Progenitor cell of endocrine pancreas (in vitro differentiated cells): ENCODE data around the gene GDPGP1. TPM values are rescaled to one million over a fixed set of nuclear protein-coding genes. Genes with fewer than 3 reads are reported as not detected.

Source experiments
- DNase-seq: peaks from one replicate; pipeline ENCODE4 v3.0.0; 2021; ENCODE audit warnings: low spot score; ENCODE audit not compliant: unreplicated experiment
- H3K27ac Mint-ChIP-seq: 2 replicates; pipeline ENCODE4 v1.8.0; 2021; ENCODE audit warnings: mild to moderate bottlenecking, moderate library complexity, mixed read lengths
- H3K27me3 Mint-ChIP-seq: 2 replicates; pipeline ENCODE4 v1.8.0; 2021; ENCODE audit warnings: mixed read lengths
- H3K36me3 Mint-ChIP-seq: 2 replicates; pipeline ENCODE4 v1.8.0; 2022; ENCODE audit warnings: mixed read lengths; ENCODE audit not compliant: insufficient read depth
- H3K4me1 Mint-ChIP-seq: 2 replicates; pipeline ENCODE4 v1.8.0; 2021; ENCODE audit warnings: low read depth, mixed read lengths
- H3K4me3 Mint-ChIP-seq: 2 replicates; pipeline ENCODE4 v1.8.0; 2021; ENCODE audit warnings: low read depth, mild to moderate bottlenecking, moderate library complexity, mixed read lengths
- H3K9me3 Mint-ChIP-seq: 2 replicates; pipeline ENCODE4 v1.8.0; 2021; ENCODE audit warnings: low read depth, mixed read lengths
- total RNA-seq: library from RNA; stranded (reverse); gene quantifications from 2 replicates; pipeline ENCODE4 v1.2.1, GENCODE V29; 2021
- TF ChIP-seq, protein P1 (sequence below): fragments of 200-600 bp; sonication (generic); IDR thresholded peaks from one replicate; pipeline ENCODE4 v1.5.0; 2021; ENCODE audit warnings: antibody characterized with exemption, mild to moderate bottlenecking; ENCODE audit not compliant: unreplicated experiment

Gene GDPGP1
- total RNA-seq, 1 donor from 2014 or later: 7.8 TPM

DNA sequence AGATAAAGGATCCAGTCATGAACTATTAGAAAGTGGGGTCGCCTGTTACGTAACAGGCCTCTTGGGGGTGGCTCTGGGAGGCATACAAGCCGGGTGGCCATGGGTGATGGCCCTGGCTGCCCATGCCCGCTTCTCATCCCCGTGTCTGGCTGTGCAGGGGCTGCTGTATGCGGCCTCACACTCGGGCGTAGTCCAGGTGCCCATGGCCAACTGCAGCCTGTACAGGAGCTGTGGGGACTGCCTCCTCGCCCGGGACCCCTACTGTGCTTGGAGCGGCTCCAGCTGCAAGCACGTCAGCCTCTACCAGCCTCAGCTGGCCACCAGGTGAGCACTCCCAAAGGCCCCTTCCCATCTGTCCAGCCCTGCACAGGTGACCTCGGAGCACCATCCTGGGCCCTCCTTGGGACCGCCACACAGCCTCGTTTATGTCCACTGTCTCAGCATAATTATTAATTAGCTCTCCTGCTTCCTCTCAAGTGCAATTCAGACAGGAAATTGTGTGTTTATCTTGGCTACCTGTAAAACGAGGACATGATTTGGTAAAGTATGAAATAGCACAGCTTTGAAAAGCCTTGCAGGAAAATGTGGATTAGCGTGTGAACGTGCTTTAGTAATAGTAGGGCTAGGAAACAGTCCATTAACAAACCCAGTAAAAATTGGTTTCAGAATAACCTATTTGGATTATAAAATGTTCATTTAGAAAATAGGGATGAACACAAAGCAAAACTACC lies 8.3 kb upstream of the GDPGP1 start:
- TF ChIP-seq, protein P1, sequence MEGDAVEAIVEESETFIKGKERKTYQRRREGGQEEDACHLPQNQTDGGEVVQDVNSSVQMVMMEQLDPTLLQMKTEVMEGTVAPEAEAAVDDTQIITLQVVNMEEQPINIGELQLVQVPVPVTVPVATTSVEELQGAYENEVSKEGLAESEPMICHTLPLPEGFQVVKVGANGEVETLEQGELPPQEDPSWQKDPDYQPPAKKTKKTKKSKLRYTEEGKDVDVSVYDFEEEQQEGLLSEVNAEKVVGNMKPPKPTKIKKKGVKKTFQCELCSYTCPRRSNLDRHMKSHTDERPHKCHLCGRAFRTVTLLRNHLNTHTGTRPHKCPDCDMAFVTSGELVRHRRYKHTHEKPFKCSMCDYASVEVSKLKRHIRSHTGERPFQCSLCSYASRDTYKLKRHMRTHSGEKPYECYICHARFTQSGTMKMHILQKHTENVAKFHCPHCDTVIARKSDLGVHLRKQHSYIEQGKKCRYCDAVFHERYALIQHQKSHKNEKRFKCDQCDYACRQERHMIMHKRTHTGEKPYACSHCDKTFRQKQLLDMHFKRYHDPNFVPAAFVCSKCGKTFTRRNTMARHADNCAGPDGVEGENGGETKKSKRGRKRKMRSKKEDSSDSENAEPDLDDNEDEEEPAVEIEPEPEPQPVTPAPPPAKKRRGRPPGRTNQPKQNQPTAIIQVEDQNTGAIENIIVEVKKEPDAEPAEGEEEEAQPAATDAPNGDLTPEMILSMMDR: no peak
- no peak overlapping the region for H3K4me3 Mint-ChIP-seq
- no peaks in the 10 kb centered on the region for H3K27me3 Mint-ChIP-seq
- no peak for DNase-seq
- no peak overlapping the region for H3K27ac Mint-ChIP-seq
- no peaks in the 10 kb centered on the region for H3K4me1 Mint-ChIP-seq
- H3K36me3 Mint-ChIP-seq: peaks cover 13% of the 10 kb centered on the region
- H3K9me3 Mint-ChIP-seq: no peaks in the 10 kb centered on the region

DNA sequence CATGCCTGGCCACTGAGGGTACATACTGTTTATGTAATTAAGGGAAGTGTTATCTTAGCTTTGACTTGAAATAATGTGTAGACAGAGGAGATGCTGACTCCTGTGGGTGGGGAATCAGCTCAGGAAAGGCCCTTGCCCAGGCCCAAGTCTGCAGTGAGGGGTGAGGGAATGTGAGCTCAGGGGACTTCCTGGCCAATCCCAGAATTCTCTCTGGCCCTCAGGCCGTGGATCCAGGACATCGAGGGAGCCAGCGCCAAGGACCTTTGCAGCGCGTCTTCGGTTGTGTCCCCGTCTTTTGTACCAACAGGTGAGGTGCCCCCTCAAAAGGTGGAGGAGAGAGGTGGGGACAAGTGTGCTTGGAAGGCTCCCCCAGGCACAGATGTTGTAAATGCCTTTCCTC lies 6.7 kb upstream of the GDPGP1 start:
- H3K36me3 Mint-ChIP-seq: peaks cover 13% of the 10 kb centered on the region

DNA sequence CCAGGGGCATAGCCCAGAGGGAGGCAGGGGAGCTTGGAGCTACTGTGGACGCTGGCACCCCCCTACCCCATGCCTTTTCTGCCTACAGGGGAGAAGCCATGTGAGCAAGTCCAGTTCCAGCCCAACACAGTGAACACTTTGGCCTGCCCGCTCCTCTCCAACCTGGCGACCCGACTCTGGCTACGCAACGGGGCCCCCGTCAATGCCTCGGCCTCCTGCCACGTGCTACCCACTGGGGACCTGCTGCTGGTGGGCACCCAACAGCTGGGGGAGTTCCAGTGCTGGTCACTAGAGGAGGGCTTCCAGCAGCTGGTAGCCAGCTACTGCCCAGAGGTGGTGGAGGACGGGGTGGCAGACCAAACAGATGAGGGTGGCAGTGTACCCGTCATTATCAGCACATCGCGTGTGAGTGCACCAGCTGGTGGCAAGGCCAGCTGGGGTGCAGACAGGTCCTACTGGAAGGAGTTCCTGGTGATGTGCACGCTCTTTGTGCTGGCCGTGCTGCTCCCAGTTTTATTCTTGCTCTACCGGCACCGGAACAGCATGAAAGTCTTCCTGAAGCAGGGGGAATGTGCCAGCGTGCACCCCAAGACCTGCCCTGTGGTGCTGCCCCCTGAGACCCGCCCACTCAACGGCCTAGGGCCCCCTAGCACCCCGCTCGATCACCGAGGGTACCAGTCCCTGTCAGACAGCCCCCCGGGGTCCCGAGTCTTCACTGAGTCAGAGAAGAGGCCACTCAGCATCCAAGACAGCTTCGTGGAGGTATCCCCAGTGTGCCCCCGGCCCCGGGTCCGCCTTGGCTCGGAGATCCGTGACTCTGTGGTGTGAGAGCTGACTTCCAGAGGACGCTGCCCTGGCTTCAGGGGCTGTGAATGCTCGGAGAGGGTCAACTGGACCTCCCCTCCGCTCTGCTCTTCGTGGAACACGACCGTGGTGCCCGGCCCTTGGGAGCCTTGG lies 5.9 kb upstream of the GDPGP1 start:
- DNase-seq: no peak
- H3K4me1 Mint-ChIP-seq: peaks cover 6% of the 10 kb centered on the region
- H3K4me3 Mint-ChIP-seq: no peak overlapping the region
- H3K36me3 Mint-ChIP-seq: peaks cover 13% of the 10 kb centered on the region
- no peaks in the 10 kb centered on the region for H3K27me3 Mint-ChIP-seq
- H3K27ac Mint-ChIP-seq: no peak overlapping the region
- H3K9me3 Mint-ChIP-seq: no peaks in the 10 kb centered on the region
- TF ChIP-seq, protein P1: no peak

More for the DNA sequence above, 6.7 kb upstream of the GDPGP1 start:
- DNase-seq: no peak
- no peak overlapping the region for H3K27ac Mint-ChIP-seq
- TF ChIP-seq, protein P1: no peak
- peaks cover 3% of the 10 kb centered on the region for H3K4me1 Mint-ChIP-seq
- H3K4me3 Mint-ChIP-seq: no peak overlapping the region
- H3K9me3 Mint-ChIP-seq: no peaks in the 10 kb centered on the region
- no peaks in the 10 kb centered on the region for H3K27me3 Mint-ChIP-seq

DNA sequence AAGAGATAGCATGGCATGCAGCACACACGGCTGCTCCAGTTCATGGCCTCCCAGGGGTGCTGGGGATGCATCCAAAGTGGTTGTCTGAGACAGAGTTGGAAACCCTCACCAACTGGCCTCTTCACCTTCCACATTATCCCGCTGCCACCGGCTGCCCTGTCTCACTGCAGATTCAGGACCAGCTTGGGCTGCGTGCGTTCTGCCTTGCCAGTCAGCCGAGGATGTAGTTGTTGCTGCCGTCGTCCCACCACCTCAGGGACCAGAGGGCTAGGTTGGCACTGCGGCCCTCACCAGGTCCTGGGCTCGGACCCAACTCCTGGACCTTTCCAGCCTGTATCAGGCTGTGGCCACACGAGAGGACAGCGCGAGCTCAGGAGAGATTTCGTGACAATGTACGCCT lies 5.0 kb upstream of the GDPGP1 start:
- H3K36me3 Mint-ChIP-seq: peaks cover 12% of the 10 kb centered on the region
- H3K27ac Mint-ChIP-seq: no peak overlapping the region
- DNase-seq: no peak
- H3K27me3 Mint-ChIP-seq: no peaks in the 10 kb centered on the region
- H3K4me3 Mint-ChIP-seq: no peak overlapping the region
- no peaks in the 10 kb centered on the region for H3K9me3 Mint-ChIP-seq
- TF ChIP-seq, protein P1: no peak
- peaks cover 6% of the 10 kb centered on the region for H3K4me1 Mint-ChIP-seq

DNA sequence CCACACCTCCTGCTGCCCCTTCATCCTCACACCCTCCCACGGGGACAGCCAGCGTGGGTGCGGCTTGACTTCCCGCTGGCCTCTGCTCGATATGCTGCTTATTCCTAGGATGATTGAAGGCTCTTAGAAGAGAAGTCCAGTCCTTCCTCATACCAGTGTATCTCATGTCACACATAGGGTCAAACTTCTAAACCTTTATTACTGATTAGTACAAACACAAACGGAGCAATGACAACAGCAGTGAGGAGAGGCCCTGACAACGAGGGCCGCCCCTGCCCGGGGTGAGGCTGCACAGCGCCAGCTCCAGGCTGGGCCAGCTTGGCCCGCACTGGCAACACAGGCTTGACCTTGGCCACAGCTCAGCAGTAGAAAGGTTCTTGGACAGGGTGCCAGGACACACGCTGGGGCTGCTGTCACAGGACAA lies 3.9 kb upstream of the GDPGP1 start:
- TF ChIP-seq, protein P1: no peak
- Mint-ChIP-seq H3K4me1 (peaks cover 12% of the 10 kb centered on the region), H3K27ac (no peak overlapping the region), H3K27me3 (no peaks in the 10 kb centered on the region), H3K4me3 (no peak overlapping the region), H3K9me3 (no peaks in the 10 kb centered on the region), H3K36me3 (peaks cover 9% of the 10 kb centered on the region)
- DNase-seq: no peak
